Measurements from ENCODE around the gene CCDC149. TPM values are rescaled to one million over a fixed set of nuclear protein-coding genes. Genes with fewer than 3 reads are reported as not detected.

The CCDC149 gene
- total and polyA plus RNA-seq, 2 of the 8 experiments (the other 6 are each of a cell fraction or from before 2014, with no cell fraction given) = 2.2 to 5.6 TPM

DNA sequence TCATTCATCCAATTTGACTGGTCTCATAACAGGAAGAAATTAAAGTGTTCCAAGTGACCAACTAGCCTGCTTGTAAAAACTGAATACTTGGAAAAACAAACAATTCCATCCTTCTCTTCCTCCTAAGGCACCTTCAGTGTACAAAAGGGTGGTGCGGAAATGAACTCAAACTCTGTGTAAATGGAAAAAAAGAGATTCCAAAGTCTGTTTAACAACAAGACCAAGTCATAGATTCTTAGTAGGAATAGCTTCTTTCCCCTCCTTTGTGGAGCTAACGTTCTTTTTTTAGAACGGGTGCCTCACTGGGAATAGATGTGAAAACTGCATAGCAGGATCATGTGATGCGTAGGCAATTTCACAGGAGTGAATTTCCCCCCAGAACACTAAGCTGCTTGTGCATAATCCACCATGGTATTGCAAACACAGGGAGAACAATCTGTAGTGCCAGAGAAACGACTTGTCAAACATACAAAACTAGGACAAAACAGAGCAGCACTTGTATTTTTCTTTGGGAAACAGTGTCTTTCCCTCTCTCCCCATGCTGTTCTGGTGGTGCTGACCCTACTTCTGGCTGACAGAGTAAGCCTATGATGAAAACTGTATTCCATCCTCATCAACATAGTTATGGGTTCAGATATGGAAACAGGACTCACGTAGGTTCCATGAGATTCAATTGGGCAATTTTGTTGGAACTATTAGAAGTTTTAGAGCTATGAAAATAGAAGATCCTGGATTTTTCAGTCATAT lies 130.7 kb downstream of the CCDC149 start:
- Histone ChIP-seq H3K9me3 (ENCODE audit: insufficient read depth in 2 of 2, low read depth in 1 of 2, low read length in 1 of 2) (no peaks in the 10 kb centered on the region), H3K27me3 (replicated peaks in 1 of 4; ENCODE audit: control insufficient read depth in 3 of 4, extremely low read depth in 1 of 4, insufficient read depth in 3 of 4, low read length in 3 of 4) (peaks cover 0 to 2% (median 0%) of the 10 kb centered on the region in 4 experiments; a peak in 1 of 7 replicates), H2AFZ (ENCODE audit: low read length) (no peak overlapping the region), H4K8ac (ENCODE audit: extremely low read depth, insufficient read depth, low read length) (no peak overlapping the region), H3K4ac (replicated peaks; ENCODE audit: insufficient read length, low read depth, low read length) (no peak overlapping the region), H3K4me1 (replicated peaks in 1 of 4; ENCODE audit: control insufficient read depth in 3 of 4, insufficient read depth in 4 of 4, low read length in 3 of 4) (peaks cover 0 to 3% (median 0%) of the 10 kb centered on the region in 4 experiments; a peak in 1 of 7 replicates), H3K36me3 (ENCODE audit: control insufficient read depth in 2 of 4, insufficient read depth in 4 of 4, low read length in 3 of 4) (no peaks in the 10 kb centered on the region), H2BK20ac (ENCODE audit: low read length) (no peak overlapping the region), H3K27ac (ENCODE audit: low read depth, low read length) (no peak overlapping the region), H3K23me2 (ENCODE audit: low read depth, low read length) (peaks cover 2% of the 10 kb centered on the region; the same call in 1 of the 2 replicates), H4K91ac (replicated peaks; ENCODE audit: insufficient read length, low read length) (no peak overlapping the region), H3K9ac (replicated peaks in 1 of 4; ENCODE audit: extremely low read depth in 1 of 4, low read depth in 3 of 4, low read length in 3 of 4) (no peak overlapping the region), H2BK120ac (replicated peaks; ENCODE audit: low read depth, low read length) (no peak overlapping the region), H4K5ac (ENCODE audit: insufficient read length, low read depth, low read length) (no peak overlapping the region), H3K4me2 (ENCODE audit: insufficient read depth in 1 of 2, low read depth in 2 of 2, low read length in 2 of 2) (no peak overlapping the region), H4K20me1 (replicated peaks in 1 of 2; ENCODE audit: control insufficient read depth in 1 of 2, insufficient read depth in 2 of 2, low read length in 2 of 2) (no peaks in the 10 kb centered on the region), H3K23ac (ENCODE audit: insufficient read length) (no peak overlapping the region), H2BK15ac (ENCODE audit: low read length) (no peak overlapping the region), H3K4me3 (ENCODE audit: extremely low read depth in 1 of 4, insufficient read depth in 2 of 4, low read depth in 3 of 4, low read length in 4 of 4) (no peak overlapping the region), H3K79me2 (ENCODE audit: control insufficient read depth in 1 of 2, insufficient read depth in 2 of 2, low read length in 2 of 2) (no peaks in the 10 kb centered on the region), H3K18ac (ENCODE audit: extremely low read depth, low read length) (no peak overlapping the region), H3K79me1 (ENCODE audit: low read depth, low read length) (no peaks in the 10 kb centered on the region), H2AK5ac (ENCODE audit: low read depth, low read length) (no peak overlapping the region), H2BK5ac (ENCODE audit: low read depth, low read length) (no peak overlapping the region), H3K56ac (replicated peaks; ENCODE audit: insufficient read length, low read depth, low read length) (no peak overlapping the region), H3K14ac (ENCODE audit: insufficient read length) (no peak overlapping the region), H2BK12ac (ENCODE audit: low read depth, low read length) (no peak overlapping the region)
- ChIA-PET POLR2A (ENCODE audit: partially characterized antibody) (no interaction called here), CTCF (ENCODE audit: partially characterized antibody) (interaction anchor here (0.5 to 2.5 kb wide), 6 partner anchors 11 to 661 kb away, joined by 3 to 15 read pairs (median 3); no protein-coding TSS in a partner anchor)
- no peak for FAIRE-seq
- no peak for DNase-seq (ENCODE audit: low read depth in 1 of 2, low spot score in 2 of 2)
- WGBS, 2 experiments (ENCODE audit: extremely low coverage in 1 of 2, insufficient coverage in 1 of 2, insufficient read length in 1 of 2, insufficient replicate concordance in 2 of 2, low coverage in 1 of 2, low lambda C conversion rate in 2 of 2, missing lambda C conversion rate in 1 of 2) = 87% methylated on average over 6 of the region's 6 CpGs; no CpG with 5 or more reads in 1 of the 2 experiments
- TF ChIP-seq BACH1 (IDR thresholded peaks at IDR 0.05; ENCODE audit: low read length) (no peak), POLR2AphosphoS5 (IDR thresholded peaks at IDR 0.05; ENCODE audit: low read depth, low read length) (no peak), PHF8 (conservative IDR thresholded peaks at IDR 0.05; ENCODE audit: low read depth, low read length) (no peak), GTF2F1 (IDR thresholded peaks at IDR 0.05; ENCODE audit: borderline replicate concordance, low read depth, low read length) (no peak), JUND (IDR thresholded peaks at IDR 0.05; ENCODE audit: low read length) (no peak), SIX5 (IDR thresholded peaks at IDR 0.05; ENCODE audit: low read depth, low read length) (no peak), CEBPB (IDR thresholded peaks at IDR 0.05; ENCODE audit: low read depth, low read length) (no peak)
- TF ChIP-seq, protein P1, sequence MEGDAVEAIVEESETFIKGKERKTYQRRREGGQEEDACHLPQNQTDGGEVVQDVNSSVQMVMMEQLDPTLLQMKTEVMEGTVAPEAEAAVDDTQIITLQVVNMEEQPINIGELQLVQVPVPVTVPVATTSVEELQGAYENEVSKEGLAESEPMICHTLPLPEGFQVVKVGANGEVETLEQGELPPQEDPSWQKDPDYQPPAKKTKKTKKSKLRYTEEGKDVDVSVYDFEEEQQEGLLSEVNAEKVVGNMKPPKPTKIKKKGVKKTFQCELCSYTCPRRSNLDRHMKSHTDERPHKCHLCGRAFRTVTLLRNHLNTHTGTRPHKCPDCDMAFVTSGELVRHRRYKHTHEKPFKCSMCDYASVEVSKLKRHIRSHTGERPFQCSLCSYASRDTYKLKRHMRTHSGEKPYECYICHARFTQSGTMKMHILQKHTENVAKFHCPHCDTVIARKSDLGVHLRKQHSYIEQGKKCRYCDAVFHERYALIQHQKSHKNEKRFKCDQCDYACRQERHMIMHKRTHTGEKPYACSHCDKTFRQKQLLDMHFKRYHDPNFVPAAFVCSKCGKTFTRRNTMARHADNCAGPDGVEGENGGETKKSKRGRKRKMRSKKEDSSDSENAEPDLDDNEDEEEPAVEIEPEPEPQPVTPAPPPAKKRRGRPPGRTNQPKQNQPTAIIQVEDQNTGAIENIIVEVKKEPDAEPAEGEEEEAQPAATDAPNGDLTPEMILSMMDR (IDR thresholded peaks at IDR 0.05; ENCODE audit: control extremely low read depth in 1 of 3, insufficient read depth in 1 of 3, low read depth in 1 of 3, low read length in 3 of 3) = no peak
- TF ChIP-seq, protein P2, sequence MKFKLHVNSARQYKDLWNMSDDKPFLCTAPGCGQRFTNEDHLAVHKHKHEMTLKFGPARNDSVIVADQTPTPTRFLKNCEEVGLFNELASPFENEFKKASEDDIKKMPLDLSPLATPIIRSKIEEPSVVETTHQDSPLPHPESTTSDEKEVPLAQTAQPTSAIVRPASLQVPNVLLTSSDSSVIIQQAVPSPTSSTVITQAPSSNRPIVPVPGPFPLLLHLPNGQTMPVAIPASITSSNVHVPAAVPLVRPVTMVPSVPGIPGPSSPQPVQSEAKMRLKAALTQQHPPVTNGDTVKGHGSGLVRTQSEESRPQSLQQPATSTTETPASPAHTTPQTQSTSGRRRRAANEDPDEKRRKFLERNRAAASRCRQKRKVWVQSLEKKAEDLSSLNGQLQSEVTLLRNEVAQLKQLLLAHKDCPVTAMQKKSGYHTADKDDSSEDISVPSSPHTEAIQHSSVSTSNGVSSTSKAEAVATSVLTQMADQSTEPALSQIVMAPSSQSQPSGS (IDR thresholded peaks at IDR 0.05; ENCODE audit: low read length) = no peak
